GM10847 (cell line): Measurements from ENCODE around the gene TMEM120B.

Source experiments
- POLR2A ChIP-seq: IDR thresholded peaks from 2 replicates; pipeline ENCODE4 v1.6.1; 2011; ENCODE audit not compliant: insufficient read length; ENCODE audit errors: extremely low read depth

Gene TMEM120B

GRCh38 chr12:121793838-121794533 is 81.4 kb downstream of the TMEM120B start:
- no peak for TF ChIP-seq POLR2A

DNA sequence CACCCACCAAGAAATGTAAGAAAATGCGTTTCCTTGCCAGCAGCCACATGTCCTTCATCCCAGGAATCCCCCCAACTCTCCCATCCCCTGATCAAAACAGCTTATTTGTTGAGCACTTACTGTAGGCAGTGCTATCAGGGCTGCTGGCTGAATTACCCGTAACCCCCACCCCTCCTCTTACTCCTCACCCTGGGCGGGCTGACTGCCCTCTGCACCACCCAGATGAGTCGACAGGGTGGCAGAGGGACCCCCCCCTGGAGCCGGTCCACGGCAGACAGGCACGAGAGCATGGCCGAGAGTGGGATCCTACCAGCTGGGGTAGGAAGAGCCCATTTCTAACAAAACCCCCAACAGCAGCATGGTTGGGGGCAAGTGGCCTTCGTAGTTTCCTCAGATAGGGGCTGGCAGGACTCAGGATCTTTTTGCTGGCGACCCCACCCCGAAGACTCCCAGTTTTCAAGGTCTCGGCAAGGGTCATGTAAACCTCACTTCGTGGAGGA is 82.0 kb downstream of the TMEM120B start:
- TF ChIP-seq POLR2A = no peak

GRCh38 chr12:121795034-121795968 is 82.7 kb downstream of the TMEM120B start:
- no peak for TF ChIP-seq POLR2A

DNA sequence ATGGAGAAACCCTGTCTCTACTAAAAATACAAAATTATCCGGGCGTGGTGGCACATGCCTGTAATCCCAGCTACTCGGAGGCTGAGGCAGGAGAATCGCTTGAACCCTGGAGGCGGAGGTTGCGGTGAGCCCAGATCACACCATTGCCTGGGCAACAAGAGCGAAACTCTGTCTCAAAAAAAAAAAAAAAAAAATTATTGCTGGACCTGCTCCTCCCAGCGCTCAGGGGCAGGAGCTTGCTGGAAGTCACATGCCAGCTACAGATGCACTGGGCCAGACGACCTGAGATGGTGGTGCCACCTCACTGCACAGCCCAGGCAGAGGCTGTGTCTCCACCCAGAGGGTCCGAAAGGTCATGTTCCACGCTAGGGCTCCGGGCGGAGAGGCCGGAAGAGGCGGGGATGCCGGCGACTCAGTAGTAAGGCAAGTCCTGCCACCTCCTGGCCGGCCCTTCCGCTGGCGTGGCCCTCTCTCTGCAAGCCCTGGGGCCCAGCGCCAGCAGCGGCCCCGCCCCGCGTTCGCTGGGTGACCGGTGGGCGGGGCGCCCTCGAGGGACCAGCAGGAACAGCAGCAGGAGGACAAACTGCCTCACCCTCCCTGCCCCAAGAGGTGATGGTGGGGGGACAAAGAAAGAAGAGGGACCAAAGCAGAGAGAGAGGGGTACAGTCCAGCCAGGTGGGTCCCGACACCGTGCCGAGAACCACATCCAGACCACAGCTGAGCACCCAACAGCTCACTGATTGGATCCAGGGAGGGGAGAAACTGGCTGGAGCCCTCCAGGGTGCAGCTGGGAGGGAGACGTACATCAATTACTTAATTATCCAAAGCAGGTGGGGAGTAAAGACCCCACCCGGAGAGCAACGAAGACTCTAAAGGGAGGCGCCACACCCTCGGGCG is 84.6 kb downstream of the TMEM120B start:
- TF ChIP-seq POLR2A = no peak

DNA sequence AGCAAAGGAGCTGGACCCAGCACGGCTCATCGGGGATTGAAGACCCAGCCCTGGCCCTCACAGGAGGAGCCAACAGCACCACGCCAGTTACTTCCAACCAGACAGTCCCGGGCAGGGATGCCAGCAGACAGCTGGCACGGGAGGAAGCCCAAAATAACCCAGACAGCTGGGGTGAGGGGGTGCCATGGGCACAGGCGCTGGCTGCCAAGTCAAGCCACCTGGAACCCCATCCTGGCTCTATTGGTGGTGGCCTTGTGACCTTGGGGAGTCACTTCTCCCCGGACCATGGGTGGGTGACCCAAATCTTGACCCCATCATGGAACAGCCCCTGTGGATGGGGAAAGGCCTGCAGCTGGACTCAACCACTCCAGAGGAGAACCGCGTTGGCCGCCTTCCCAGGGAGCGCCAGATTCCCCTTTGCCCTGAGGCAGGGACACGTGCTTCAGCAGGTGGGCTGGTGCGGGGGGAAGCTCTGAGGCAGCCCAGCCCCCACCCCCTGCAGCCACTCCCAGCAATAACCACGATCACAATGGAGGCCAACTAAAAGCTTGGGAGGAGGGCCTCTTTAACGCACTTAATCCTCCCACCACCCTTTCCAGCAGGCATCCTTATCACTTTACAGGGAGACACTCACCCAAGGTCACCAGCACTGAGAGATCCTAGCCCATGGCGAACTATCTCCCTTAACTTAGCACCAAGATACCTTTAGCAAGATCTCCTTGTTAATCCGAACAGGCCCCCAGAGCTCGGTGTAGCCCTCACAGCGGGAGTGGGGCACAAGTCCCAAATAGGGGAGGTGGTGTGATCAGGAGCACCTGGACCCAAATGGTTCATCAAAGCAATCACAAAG is 85.6 kb downstream of the TMEM120B start:
- TF ChIP-seq POLR2A = no peak

DNA sequence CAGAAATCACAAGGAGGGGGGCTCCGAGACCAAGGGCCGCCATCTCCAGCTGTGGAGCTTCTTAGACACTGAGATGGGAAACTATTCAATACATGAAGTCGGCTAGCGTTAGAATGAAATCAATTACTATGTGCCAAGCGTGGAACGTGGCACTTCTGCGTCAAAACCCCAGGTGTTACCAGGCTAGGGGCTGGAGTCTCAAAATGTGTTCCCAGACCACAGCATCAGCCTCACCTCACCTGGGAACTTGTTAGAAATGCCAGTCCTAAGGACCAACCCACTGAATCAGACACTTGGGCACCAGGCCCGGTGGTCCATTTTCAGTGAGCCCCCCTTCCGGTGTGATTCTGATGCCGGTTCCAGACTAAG is 86.2 kb downstream of the TMEM120B start:
- TF ChIP-seq POLR2A = no peak

GRCh38 chr12:121799156-121799841 is 86.7 kb downstream of the TMEM120B start:
- no peak for TF ChIP-seq POLR2A

DNA sequence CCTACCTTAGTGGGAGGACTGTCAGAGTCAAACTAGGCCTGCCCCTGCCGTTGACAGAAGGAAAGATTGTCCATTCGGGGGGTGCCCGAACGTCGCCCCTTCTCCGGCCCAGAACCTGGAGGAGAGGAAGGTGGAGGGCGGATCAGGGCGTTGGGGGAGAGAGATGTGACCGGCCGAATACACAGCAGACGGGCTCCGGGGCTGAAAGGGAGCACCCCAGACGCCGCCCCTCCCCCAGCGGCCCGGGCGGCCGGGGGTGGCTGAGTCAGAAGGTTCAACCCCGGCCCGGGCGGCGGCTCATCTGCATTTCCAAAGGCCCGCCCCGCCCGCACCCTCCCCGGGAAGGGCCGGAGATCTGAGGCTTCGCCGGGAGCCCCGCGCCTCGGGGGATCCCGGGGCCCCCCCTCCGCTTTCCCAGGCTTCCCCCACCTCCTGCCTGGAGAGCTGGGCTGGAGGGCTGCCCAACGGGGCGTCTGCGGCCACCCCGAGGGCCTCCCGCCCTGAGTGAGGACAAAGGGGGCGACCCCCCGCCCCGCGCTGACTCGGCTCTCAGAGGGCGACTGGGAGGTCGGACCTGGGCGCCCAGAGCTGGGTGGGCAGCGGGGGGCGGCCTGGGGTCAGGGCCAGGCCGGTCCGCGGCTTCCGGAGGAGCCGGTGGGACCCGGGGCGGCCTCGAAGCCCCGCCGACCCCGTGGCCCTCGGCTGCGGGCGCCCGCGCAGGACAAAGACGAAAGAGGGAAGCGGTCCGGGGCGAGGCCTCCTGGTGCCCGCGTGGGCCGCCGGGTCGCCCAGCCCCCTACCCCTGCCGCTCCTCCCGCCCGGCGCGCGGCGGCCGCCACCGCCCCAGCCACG is 87.5 kb downstream of the TMEM120B start:
- TF ChIP-seq POLR2A = no peak

DNA sequence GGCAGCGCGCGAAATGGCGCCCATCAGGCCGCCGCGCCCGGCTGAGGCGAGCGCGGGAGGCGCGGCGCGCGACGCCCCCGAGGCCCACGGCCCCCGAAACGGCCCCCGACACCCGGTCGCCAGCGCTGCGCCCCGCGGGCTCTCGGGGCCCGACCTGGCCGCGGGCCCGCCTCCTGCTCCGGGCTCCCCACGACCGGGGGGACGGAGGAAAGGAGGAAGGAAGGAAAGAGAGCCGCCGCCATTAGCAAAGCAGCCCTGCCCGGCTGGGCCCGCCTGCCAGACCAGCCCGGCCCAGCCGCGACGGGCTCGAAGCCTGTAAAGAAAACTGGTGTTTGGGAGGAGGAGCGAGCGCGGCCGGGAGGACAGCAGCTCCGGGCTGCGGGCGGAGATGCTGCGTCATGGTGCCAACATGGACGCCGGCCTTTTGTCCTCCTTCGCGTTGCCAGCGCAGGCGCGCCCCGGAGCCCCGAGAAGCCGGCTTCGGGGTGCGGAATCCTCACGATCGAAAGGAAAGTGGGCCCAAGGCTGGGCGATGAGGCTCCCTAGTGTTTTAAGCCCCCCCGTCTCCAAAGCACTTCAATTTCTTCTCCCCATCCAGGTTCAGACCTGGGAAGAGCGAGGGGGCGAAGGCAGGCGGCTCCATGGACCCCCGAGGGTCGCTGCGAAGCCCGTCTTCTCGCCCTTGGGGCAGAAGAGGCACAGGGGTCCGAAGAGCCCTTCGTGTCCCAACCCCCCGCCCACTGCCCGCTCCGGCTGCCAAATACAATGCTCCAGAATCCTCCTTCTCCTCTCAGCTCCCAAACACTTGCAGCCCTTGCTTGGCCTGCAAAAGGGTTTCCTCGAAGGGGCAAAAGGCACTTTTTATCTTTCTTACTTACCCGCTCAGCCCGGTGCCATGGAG is 88.4 kb downstream of the TMEM120B start:
- no peak for TF ChIP-seq POLR2A

- no peak for TF ChIP-seq POLR2A
Measured at GRCh38 chr12:121801595-121802484, 89.3 kb downstream of the TMEM120B start.

DNA sequence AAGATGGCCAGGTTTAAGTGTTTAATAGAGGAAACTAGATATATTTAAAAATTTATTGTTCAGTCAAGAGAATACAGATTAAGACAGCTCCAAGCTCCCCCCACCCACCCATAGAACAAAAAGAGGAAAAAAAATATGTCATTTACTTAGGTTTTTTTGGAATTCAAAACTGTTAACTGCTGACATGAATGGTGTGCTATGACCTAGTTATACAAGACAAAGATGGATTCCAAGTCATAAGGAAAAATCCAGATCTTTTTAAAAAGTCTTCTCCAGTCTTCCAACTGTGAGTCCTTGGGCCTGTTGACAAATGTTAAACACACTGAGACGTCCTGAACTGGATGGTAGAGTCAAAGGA is 89.9 kb downstream of the TMEM120B start:
- TF ChIP-seq POLR2A = no peak
